ENCODE measurements around the gene ISCU.
A peak's percentile ranks its signal among the peaks of the same experiment; 100 is the strongest.

DNA sequence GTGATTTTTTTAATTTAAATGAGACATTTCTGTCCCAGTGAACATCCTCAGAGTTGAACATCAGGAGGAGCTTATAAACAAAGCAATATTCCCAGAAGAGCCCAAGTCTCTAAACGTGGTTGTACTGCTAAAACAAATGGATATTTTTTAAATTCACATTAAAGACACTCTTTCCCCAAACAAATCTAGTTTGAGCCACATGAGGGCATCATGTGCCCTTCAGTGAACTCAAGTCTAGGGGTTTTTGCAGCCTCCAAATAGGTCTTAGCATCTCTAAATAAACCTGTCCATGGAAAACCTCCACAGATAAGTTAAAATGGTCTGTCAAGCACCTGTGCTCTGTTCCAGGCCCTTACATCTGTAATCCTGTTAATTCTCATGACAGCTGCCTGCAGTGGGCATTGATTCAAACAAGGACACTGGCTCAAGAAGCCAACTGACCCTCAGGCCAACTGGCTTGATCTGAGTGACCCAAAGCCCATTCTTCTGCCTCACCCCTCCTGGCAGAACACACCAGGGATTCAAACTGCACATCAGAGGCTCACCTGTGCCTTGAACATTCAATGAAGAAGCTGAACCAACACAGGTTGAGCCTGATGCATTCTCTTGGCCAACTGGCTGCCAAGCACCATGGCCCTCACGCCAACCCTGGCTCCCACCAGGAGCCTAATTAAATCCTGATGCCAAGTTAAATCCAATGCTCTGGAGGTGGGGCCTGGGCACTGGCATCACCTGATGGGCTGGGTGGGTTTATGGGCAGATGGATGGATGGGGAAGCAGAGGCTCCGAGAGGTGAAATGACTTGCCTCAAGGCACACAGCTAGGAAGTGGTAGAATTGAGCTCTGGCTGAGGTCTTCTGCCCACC is 8.6 kb downstream of the ISCU start:
- no peak for TF ChIP-seq POLR2A (IDR thresholded peaks at IDR 0.05)
- TF ChIP-seq, protein P1, sequence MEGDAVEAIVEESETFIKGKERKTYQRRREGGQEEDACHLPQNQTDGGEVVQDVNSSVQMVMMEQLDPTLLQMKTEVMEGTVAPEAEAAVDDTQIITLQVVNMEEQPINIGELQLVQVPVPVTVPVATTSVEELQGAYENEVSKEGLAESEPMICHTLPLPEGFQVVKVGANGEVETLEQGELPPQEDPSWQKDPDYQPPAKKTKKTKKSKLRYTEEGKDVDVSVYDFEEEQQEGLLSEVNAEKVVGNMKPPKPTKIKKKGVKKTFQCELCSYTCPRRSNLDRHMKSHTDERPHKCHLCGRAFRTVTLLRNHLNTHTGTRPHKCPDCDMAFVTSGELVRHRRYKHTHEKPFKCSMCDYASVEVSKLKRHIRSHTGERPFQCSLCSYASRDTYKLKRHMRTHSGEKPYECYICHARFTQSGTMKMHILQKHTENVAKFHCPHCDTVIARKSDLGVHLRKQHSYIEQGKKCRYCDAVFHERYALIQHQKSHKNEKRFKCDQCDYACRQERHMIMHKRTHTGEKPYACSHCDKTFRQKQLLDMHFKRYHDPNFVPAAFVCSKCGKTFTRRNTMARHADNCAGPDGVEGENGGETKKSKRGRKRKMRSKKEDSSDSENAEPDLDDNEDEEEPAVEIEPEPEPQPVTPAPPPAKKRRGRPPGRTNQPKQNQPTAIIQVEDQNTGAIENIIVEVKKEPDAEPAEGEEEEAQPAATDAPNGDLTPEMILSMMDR (IDR thresholded peaks at IDR 0.05): peak; percentile 9 to 59 (median 29)
